WTC11 (cell line): ENCODE results near the gene SLC1A6. TPM values are rescaled to one million over a fixed set of nuclear protein-coding genes. Genes with fewer than 3 reads are reported as not detected.

ENCODE experiments used
- ATAC-seq: fragments of 200-7000 bp; cut with Tn5 transposase; 2 replicates; pipeline ENCODE4 v1.10.0; 2021; ENCODE audit warnings: mild to moderate bottlenecking, moderate library complexity
- Bru-seq: library from RNA; stranded (reverse); fragments of 400-500 nt; gene quantifications from one replicate; lab custom pipeline; 2021; lab: Mats Ljungman, UMichigan
- CTCF ChIA-PET: fragments of 300-600 bp; sonication (Branson Sonifier 250); formaldehyde crosslinking; loops from one replicate; lab custom pipeline; 2021; ENCODE audit warnings: antibody characterized with exemption; lab: Charles Lee
- POLR2A ChIA-PET: fragments of 350-600 bp; sonication (Branson Sonifier 250); formaldehyde crosslinking; loops from one replicate; lab custom pipeline; 2021; ENCODE audit warnings: antibody characterized with exemption; lab: Charles Lee
- DNase-seq: peaks from one replicate; pipeline ENCODE4 v3.0.0; 2021; ENCODE audit warnings: low spot score
- H3K27ac Mint-ChIP-seq: 2 replicates; pipeline ENCODE4 v1.8.0; 2021; ENCODE audit warnings: mixed read lengths
- H3K27me3 Mint-ChIP-seq: 2 replicates; pipeline ENCODE4 v1.8.0; 2021; ENCODE audit warnings: low read depth, mild to moderate bottlenecking, moderate library complexity, mixed read lengths
- H3K36me3 Mint-ChIP-seq: 2 replicates; pipeline ENCODE4 v1.8.0; 2021; ENCODE audit warnings: mixed read lengths
- H3K4me1 Mint-ChIP-seq: 2 replicates; pipeline ENCODE4 v1.8.0; 2022; ENCODE audit warnings: mixed read lengths
- H3K4me3 Mint-ChIP-seq: 2 replicates; pipeline ENCODE4 v1.8.0; 2021; ENCODE audit warnings: mild to moderate bottlenecking, moderate library complexity, mixed read lengths
- H3K9me3 Mint-ChIP-seq: 2 replicates; pipeline ENCODE4 v1.8.0; 2021; ENCODE audit warnings: mixed read lengths
- AFF4 ChIP-seq: sonication (generic); formaldehyde crosslinking; IDR thresholded peaks from 2 replicates; pipeline ENCODE4 v1.8.1; 2023; ENCODE audit warnings: mild to moderate bottlenecking, missing genetic modification reagents, borderline replicate concordance
- CREB1 ChIP-seq: sonication (generic); formaldehyde crosslinking; IDR thresholded peaks from 2 replicates; pipeline ENCODE4 v1.8.0; 2023; ENCODE audit warnings: mild to moderate bottlenecking, missing genetic modification reagents
- CREM ChIP-seq: sonication (generic); formaldehyde crosslinking; IDR thresholded peaks from 2 replicates; pipeline ENCODE4 v1.8.1; 2022; ENCODE audit warnings: mild to moderate bottlenecking, missing genetic modification reagents, moderate library complexity
- E2F5 ChIP-seq: sonication (generic); formaldehyde crosslinking; IDR thresholded peaks from 2 replicates; pipeline ENCODE4 v1.8.1; 2022; ENCODE audit warnings: mild to moderate bottlenecking, moderate library complexity, missing genetic modification reagents
- EMX1 ChIP-seq: fragments of 250-450 bp; sonication (Bioruptor Pico); IDR thresholded peaks from 2 replicates; pipeline ENCODE4 v1.8.0; 2021; ENCODE audit warnings: mild to moderate bottlenecking
- ERG ChIP-seq: fragments of 250-450 bp; sonication (Bioruptor Pico); IDR thresholded peaks from 2 replicates; pipeline ENCODE4 v1.8.0; 2021; ENCODE audit warnings: mild to moderate bottlenecking
- GTF2I ChIP-seq: fragments of 250-450 bp; sonication (Bioruptor Pico); conservative IDR thresholded peaks from 2 replicates; pipeline ENCODE4 v1.4.0; 2021; ENCODE audit warnings: mild to moderate bottlenecking
- HMGA2 ChIP-seq: fragments of 250-450 bp; sonication (Bioruptor Pico); IDR thresholded peaks from 2 replicates; pipeline ENCODE4 v1.4.0; 2021; ENCODE audit warnings: mild to moderate bottlenecking, moderate library complexity
- MAX ChIP-seq: sonication (generic); formaldehyde crosslinking; IDR thresholded peaks from 2 replicates; pipeline ENCODE4 v1.8.0; 2022; ENCODE audit warnings: mild to moderate bottlenecking, missing genetic modification reagents
- MXD4 ChIP-seq: fragments of 250-450 bp; sonication (Bioruptor Pico); IDR thresholded peaks from 2 replicates; pipeline ENCODE4 v1.8.0; 2021; ENCODE audit warnings: mild to moderate bottlenecking, moderate library complexity, borderline replicate concordance
- NR2C2 ChIP-seq: sonication (generic); formaldehyde crosslinking; IDR thresholded peaks from 2 replicates; pipeline ENCODE4 v1.8.0; 2022; ENCODE audit warnings: mild to moderate bottlenecking, missing genetic modification reagents
- NR3C1 ChIP-seq: sonication (generic); formaldehyde crosslinking; conservative IDR thresholded peaks from 2 replicates; pipeline ENCODE4 v1.8.1; 2023; ENCODE audit warnings: low read depth, mild to moderate bottlenecking, missing genetic modification reagents
- SOX15 ChIP-seq: fragments of 250-450 bp; sonication (Bioruptor Pico); IDR thresholded peaks from 2 replicates; pipeline ENCODE4 v1.9.0; 2021; ENCODE audit warnings: mild to moderate bottlenecking
- ZBTB21 ChIP-seq: sonication (generic); formaldehyde crosslinking; IDR thresholded peaks from 2 replicates; pipeline ENCODE4 v1.8.1; 2023; ENCODE audit warnings: mild to moderate bottlenecking, missing genetic modification reagents, borderline replicate concordance
- ZNF121 ChIP-seq: sonication (generic); formaldehyde crosslinking; IDR thresholded peaks from 2 replicates; pipeline ENCODE4 v1.8.0; 2023; ENCODE audit warnings: missing genetic modification reagents
- ZNF219 ChIP-seq: sonication (generic); formaldehyde crosslinking; IDR thresholded peaks from 2 replicates; pipeline ENCODE4 v1.8.0; 2023; ENCODE audit warnings: missing genetic modification reagents, mild to moderate bottlenecking, borderline replicate concordance
- ZNF423 ChIP-seq: fragments of 250-450 bp; sonication (Bioruptor Pico); IDR thresholded peaks from 2 replicates; pipeline ENCODE4 v2.1.2; 2022; ENCODE audit warnings: mild to moderate bottlenecking, moderate library complexity
- ZSCAN18 ChIP-seq: fragments of 250-450 bp; sonication (Bioruptor Pico); IDR thresholded peaks from 2 replicates; pipeline ENCODE4 v2.1.2; 2022; ENCODE audit warnings: mild to moderate bottlenecking, moderate library complexity
- long read RNA-seq, 3 experiments: library from RNA in 1 of 3; library from capped mRNA in 1 of 3; library from polyadenylated mRNA in 1 of 3; unstranded in 2 of 3; stranded (forward) in 1 of 3; transcript quantifications; one replicate each; pipeline ENCODE4 v2.0.0, GENCODE V29; 2021
- total RNA-seq: library from RNA; stranded (reverse); gene quantifications from 3 replicates; pipeline ENCODE4 v1.2.3, GENCODE V29; 2021

SLC1A6 gene
- total RNA-seq: 12.0 to 16.1 TPM (median 14.1 TPM) in 3 replicates
- percentile 39 among the genes with signal in this experiment for Bru-seq, nascent RNA
- long read RNA-seq, experiment 1, transcript SLC1A6-203 (6 exons, 2,420 nt): major isoform, 8 of 32 reads
- long read RNA-seq, experiment 1, partial matches to known transcripts: 10 of 32 reads
- long read RNA-seq, experiment 1, other reads (novel, unspliced or antisense): 14 of 32 reads
- long read RNA-seq, experiment 2, partial matches to known transcripts: 4 of 17 reads
- long read RNA-seq, experiment 2, other reads (novel, unspliced or antisense): 9 of 17 reads
- long read RNA-seq, experiment 3, partial matches to known transcripts: 0 of 1 reads
- long read RNA-seq, experiment 3, other reads (novel, unspliced or antisense): 1 of 1 reads

GRCh38 chr19:14979476-14980255 is at the start of gene SLC1A6:
Gene SLC1A6 (minus strand): TSS chr19:14979864. CDS start chr19:14972910, 6,954 bp downstream.
- DNase-seq (peak; percentile 75), ATAC-seq (peak; percentile 89)
- no peak for TF ChIP-seq NR2C2 (CRISPR knock-in tag)
- TF ChIP-seq NR3C1 (CRISPR knock-in tag): no peak
- no peak for TF ChIP-seq ERG
- peak; percentile 98 for TF ChIP-seq GTF2I (CRISPR knock-in tag)
- no peak for TF ChIP-seq ZBTB21 (CRISPR knock-in tag)
- no peak; the same call in 1 of the 2 replicates for TF ChIP-seq CREM (CRISPR knock-in tag)
- TF ChIP-seq ZNF423 (CRISPR knock-in tag): 0 out of 2 replicates have a peak, but pooled peaks have one; percentile 7
- no peak for TF ChIP-seq HMGA2 (CRISPR knock-in tag)
- peak; percentile 99 for TF ChIP-seq ZNF121 (CRISPR knock-in tag)
- Mint-ChIP-seq H3K4me1 (peaks cover 11% of the 10 kb centered on the region), H3K36me3 (no peaks in the 10 kb centered on the region), H3K4me3 (peak within 1 kb of the TSS; percentile 84), H3K27ac (no peak within 1 kb of the TSS), H3K27me3 (peaks cover 31% of the 10 kb centered on the region), H3K9me3 (no peaks in the 10 kb centered on the region)
- CTCF ChIA-PET: no interaction called here
- POLR2A ChIA-PET: no interaction called here

GRCh38 chr19:15028490-15028889 is 48.8 kb upstream of the SLC1A6 start:
- no peak for DNase-seq
- Mint-ChIP-seq H3K36me3 (no peaks in the 10 kb centered on the region), H3K4me1 (no peaks in the 10 kb centered on the region), H3K27ac (no peak overlapping the region), H3K27me3 (peaks cover 14% of the 10 kb centered on the region), H3K9me3 (no peaks in the 10 kb centered on the region), H3K4me3 (no peak overlapping the region)
- ATAC-seq: no peak
- ChIA-PET CTCF (no interaction called here), POLR2A (no interaction called here)
- no peak for TF ChIP-seq MXD4 (CRISPR knock-in tag)

- TF ChIP-seq ZSCAN18 (CRISPR knock-in tag): no peak
- no peak for TF ChIP-seq ZNF219 (CRISPR knock-in tag)
- TF ChIP-seq ZNF121 (CRISPR knock-in tag): no peak
- TF ChIP-seq, all 79 proteins: peak for 0
- ChIA-PET CTCF (interaction anchor here (0.6 to 2.0 kb wide), 23 partner anchors 8 to 335 kb away, joined by 3 to 11 read pairs (median 4); partner anchors contain the start of gene ZNF333), POLR2A (interaction anchor here (0.6 to 0.7 kb wide), 2 partner anchors 9 to 325 kb away, joined by 3 to 8 read pairs; no protein-coding TSS in a partner anchor)
- H3K4me3 Mint-ChIP-seq: no peak overlapping the region
- H3K36me3 Mint-ChIP-seq: no peaks in the 10 kb centered on the region
- peak; percentile 68 for ATAC-seq
- H3K27ac Mint-ChIP-seq: no peak overlapping the region
- no peaks in the 10 kb centered on the region for H3K9me3 Mint-ChIP-seq
- no peaks in the 10 kb centered on the region for H3K4me1 Mint-ChIP-seq
- H3K27me3 Mint-ChIP-seq: peaks cover 20% of the 10 kb centered on the region
- DNase-seq: peak; percentile 27
Measured at GRCh38 chr19:15025217-15025616, 45.6 kb upstream of the SLC1A6 start.

GRCh38 chr19:15022752-15023151 is 43.1 kb upstream of the SLC1A6 start:
- CTCF ChIA-PET: interaction anchor here (1.7 kb wide), 1 partner anchor 69 kb away, joined by 12 read pairs; no protein-coding TSS in a partner anchor
- H3K4me3 Mint-ChIP-seq: no peak overlapping the region
- POLR2A ChIA-PET: no interaction called here
- H3K27me3 Mint-ChIP-seq: peaks cover 23% of the 10 kb centered on the region
- H3K4me1 Mint-ChIP-seq: no peaks in the 10 kb centered on the region
- H3K27ac Mint-ChIP-seq: no peak overlapping the region
- peak; percentile 46 for ATAC-seq
- DNase-seq: peak; percentile 21
- H3K9me3 Mint-ChIP-seq: no peaks in the 10 kb centered on the region
- no peaks in the 10 kb centered on the region for H3K36me3 Mint-ChIP-seq
- TF ChIP-seq MAX (CRISPR knock-in tag) (0 out of 2 replicates have a peak, but pooled peaks have one; percentile 17), E2F5 (CRISPR knock-in tag) (no peak), SOX15 (CRISPR knock-in tag) (no peak), CREB1 (CRISPR knock-in tag) (no peak), EMX1 (CRISPR knock-in tag) (no peak), AFF4 (CRISPR knock-in tag) (no peak)
